Vagina (tissue), 2 donors: ENCODE measurements around the gene RALGPS2.

Experiments
- POLR2AphosphoS5 ChIP-seq, 2 donors: sonication (generic); formaldehyde crosslinking; IDR thresholded peaks; one replicate each; pipeline ENCODE4 v1.9.0; 2017; ENCODE audit warnings: antibody characterized with exemption in 2 of 2, mild to moderate bottlenecking in 2 of 2, low read depth in 1 of 2; ENCODE audit not compliant: insufficient read depth in 1 of 2
- TF ChIP-seq, protein P1 (sequence below), 3 experiments: fragments of 450-650 bp in 2 of 3; fragments of 200-600 bp in 1 of 3; sonication (generic) in 1 of 3; IDR thresholded peaks; one replicate each; pipeline ENCODE4 v1.5.1; 2017 to 2019; ENCODE audit warnings: antibody characterized with exemption in 3 of 3, mild to moderate bottlenecking in 2 of 3, moderate library complexity in 2 of 3

DNA sequence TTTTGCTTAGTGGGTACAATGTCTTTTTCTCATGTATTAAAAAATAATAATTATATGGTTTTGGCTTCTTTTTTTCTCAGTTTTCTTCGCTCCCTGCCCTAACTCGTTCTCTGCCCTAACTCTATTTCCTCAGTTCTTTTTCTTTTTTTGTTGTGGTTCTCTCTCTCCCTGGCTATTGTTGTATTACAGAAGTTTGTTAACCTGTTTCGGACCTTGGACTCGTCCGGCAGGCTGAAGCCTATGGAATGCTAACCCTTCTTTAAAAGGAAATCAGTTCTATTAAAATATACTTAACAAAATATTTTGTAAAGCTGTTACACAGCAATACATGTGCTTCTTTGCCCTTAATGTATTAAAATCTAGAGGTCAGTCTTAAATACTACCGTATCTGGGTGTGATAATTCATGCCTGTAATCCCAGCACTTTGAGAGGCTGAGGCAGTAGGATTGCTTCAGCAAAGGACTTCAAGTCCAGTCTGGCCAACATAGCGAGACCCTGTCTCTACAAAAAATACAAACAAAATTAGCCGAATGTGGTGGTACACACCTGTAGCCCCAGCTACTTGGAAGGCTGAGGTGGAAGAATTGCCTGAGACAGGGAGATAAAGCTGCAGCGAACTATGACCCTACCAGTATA, 81.7 kb downstream of the RALGPS2 start:
- TF ChIP-seq, protein P1, sequence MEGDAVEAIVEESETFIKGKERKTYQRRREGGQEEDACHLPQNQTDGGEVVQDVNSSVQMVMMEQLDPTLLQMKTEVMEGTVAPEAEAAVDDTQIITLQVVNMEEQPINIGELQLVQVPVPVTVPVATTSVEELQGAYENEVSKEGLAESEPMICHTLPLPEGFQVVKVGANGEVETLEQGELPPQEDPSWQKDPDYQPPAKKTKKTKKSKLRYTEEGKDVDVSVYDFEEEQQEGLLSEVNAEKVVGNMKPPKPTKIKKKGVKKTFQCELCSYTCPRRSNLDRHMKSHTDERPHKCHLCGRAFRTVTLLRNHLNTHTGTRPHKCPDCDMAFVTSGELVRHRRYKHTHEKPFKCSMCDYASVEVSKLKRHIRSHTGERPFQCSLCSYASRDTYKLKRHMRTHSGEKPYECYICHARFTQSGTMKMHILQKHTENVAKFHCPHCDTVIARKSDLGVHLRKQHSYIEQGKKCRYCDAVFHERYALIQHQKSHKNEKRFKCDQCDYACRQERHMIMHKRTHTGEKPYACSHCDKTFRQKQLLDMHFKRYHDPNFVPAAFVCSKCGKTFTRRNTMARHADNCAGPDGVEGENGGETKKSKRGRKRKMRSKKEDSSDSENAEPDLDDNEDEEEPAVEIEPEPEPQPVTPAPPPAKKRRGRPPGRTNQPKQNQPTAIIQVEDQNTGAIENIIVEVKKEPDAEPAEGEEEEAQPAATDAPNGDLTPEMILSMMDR (IDR thresholded peaks at IDR 0.05): no peak
- TF ChIP-seq POLR2AphosphoS5 (IDR thresholded peaks at IDR 0.05; ENCODE audit: insufficient read depth in 1 of 2, low read depth in 1 of 2): no peak
